HG03095 (cell line): ENCODE data around the gene POLRMT.
"Not testable (repeated sequence)": the region's sequence is repeated elsewhere in the genome, so short reads cannot be mapped to it uniquely, and the experiment has no call there.

Experiments used
- ATAC-seq: cut with Tn5 transposase; IDR thresholded peaks from one replicate; pipeline ENCODE4 v1.9.1; 2021; ENCODE audit warnings: moderate library complexity; ENCODE audit not compliant: unreplicated experiment

The POLRMT gene

DNA sequence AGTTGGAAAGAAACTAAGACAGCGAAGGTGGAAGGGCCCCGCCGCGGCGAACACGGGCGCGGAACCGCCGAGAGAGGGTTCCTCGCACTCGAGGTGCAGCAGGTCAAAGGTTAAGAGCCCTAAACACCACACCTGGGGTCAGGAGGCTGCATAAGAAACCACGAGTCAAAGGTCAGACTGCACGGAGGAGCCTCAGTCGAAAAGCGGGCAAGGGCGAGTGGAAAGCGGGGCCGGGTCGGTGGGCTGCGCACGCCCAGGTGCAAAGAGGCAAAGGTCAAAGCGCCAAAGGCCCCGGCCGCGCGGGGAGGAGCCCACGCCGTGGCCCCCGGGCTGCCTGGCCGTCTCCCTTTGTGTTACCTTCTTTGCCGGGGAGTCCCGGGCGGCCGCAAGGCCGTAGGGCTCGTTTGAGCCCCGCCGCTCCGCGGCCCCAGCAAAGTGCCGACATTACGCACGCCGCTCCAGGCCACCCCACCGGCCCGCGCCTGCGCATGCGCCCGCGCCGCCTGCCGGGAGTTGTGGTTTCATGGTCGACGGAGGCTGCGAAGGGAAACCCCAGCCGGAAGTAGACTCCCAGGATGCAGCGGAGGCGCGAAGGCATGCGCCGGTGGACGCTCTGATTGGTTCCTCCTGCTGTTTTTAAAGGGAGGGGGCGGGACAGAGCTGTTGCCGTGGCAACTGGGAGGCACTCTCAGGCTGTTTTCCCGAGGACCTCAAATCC, at the start of gene POLRMT:
Gene POLRMT, minus strand, starts transcription at position 470 of the 718 bp plus-strand sequence. Its CDS starts 25 bp downstream, at position 445.
- peak; percentile 51 for ATAC-seq

DNA sequence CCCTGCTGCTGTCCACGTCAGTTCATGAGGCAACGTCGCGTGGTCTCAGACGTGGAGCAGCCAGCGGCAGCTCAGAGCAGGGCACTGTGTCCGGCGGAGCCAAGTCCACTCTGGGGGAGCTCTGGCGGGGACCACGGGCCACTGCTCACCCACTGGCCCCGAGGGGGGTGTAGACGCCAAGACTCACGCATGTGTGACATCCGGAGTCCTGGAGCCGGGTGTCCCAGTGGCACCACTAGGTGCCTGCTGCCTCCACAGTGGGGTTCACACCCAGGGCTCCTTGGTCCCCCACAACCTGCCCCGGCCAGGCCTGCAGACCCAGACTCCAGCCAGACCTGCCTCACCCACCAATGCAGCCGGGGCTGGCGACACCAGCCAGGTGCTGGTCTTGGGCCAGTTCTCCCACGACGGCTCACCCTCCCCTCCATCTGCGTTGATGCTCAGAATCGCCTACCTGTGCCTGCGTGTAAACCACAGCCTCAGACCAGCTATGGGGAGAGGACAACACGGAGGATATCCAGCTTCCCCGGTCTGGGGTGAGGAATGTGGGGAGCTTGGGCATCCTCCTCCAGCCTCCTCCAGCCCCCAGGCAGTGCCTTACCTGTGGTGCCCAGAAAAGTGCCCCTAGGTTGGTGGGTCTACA, 49.5 kb upstream of the POLRMT start:
- no peak for ATAC-seq

DNA sequence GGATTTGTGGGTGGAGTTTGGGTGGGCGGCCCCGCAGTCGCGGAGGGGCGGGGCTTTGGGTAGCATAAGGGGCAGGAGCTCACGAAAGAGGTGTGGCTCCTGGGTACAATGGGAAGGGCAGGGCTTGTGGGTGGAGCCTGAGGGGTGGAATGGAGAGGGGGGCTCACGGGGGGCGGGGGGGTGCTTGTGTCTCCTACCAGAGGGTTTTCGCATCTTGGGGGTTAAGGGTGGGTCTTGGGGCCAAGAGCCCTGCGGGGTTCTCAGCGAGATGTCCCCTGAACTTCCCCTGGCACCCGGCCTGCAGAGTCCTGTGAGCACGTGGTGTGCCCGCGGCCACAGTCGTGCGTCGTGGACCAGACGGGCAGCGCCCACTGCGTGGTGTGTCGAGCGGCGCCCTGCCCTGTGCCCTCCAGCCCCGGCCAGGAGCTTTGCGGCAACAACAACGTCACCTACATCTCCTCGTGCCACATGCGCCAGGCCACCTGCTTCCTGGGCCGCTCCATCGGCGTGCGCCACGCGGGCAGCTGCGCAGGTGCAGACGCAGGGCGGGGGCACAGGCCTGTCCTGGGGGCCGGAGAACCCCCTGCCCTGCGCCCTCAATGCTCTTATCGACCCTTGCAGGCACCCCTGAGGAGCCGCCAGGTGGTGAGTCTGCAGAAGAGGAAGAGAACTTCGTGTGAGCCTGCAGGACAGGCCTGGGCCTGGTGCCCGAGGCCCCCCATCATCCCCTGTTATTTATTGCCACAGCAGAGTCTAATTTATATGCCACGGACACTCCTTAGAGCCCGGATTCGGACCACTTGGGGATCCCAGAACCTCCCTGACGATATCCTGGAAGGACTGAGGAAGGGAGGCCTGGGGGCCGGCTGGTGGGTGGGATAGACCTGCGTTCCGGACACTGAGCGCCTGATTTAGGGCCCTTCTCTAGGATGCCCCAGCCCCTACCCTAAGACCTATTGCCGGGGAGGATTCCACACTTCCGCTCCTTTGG, 48.0 kb upstream of the POLRMT start:
- ATAC-seq: no peak

DNA sequence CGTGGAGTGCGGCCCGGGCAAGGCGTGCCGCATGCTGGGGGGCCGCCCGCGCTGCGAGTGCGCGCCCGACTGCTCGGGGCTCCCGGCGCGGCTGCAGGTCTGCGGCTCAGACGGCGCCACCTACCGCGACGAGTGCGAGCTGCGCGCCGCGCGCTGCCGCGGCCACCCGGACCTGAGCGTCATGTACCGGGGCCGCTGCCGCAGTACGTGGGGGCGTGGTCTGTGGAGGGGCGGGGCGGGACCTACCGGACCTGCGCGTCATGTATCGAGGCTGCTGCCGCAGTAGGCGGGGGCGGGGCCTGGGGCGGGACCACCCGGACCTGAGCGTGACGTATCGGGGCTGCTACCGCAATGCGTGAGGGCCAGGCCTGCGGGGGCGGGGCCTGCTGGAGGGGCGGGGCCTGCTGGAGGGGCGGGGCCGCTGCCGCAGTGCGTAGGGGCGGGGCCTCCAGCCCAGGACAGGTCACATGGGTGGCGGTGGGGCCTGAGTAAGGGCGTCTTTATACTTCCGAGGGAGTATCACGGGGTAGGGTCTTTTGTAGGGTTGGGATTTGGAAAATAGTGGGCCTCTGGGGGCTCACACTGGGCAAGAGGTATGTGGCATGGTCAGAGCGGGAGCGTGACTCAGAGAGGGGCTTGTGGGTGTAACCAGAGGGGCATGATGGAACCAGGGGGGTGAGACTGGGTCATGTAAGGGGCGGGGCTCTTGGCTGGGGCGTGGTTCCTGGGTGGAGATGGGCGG, 47.1 kb upstream of the POLRMT start:
- ATAC-seq: peak; percentile 51

DNA sequence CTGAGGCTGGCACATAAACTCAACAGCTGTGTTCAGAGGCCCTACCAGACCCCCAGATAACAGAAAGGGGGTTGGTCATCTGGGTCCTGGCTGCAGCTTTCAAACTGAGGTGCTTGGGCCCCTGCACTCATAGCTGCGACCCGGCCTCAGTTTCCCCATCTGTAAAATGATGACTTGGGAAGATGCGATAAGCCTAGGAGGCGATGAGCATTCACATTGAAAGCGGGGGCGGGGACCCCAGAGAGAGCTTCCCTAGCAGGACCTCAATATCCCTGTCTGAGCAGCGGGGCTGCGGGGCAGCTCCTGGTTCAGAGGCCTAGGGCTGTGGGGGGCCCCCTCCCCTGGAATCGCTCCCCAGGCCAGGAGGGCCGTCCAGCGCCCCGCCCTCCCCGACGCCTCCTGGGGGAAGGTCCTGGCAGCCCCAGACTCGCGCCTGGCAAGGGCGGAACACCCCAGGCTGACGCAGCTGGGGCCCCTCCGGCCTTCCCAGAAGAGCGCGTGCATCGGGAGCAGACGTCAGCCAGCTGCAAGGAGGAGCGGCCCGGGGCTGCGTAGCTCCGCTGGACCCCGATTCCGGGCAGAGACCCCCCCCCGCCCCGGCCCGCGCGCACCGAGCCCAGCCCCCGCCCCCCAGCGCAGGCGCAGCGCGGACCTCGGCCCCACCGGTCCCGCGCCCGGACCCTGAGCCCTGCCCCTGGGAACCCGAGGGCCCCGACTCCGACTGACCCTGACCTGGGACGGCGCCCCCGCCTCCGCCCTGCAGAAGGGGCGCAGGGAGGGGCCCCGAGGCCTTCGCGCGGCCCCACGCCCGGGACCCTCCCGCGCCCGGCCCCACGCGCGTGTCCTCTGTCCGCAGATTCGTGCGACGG, 46.3 kb upstream of the POLRMT start:
- peak; percentile 8 for ATAC-seq

DNA sequence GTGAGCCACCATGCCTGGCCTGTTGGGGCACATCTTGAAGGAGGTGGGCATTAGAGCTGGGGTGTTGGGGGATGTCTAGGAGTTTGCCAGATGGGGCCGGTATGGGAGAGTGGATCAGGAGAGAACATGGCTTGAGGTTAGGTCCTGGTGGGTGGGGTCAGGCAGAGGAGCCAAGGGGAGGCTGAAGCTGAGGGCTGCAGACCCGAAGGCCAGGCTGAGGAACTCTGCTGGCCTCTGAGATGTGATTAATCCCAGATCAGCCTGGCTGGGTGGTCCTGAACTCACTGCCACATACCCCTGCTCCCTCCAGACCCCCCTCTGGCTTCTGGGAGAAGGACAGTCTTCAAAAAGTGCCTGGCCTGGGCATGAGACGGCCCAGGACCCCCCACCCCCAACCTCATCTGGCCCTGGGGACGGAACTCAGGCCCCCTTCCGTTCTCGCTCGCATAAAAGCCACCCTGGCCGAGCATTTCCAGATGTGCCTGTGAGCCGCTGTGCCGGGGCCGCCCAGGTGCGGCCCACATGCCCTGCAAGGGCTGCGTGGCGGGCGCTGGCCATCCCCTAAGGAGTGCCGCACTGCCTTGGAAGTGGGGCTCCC, 45.6 kb upstream of the POLRMT start:
- ATAC-seq: no peak

DNA sequence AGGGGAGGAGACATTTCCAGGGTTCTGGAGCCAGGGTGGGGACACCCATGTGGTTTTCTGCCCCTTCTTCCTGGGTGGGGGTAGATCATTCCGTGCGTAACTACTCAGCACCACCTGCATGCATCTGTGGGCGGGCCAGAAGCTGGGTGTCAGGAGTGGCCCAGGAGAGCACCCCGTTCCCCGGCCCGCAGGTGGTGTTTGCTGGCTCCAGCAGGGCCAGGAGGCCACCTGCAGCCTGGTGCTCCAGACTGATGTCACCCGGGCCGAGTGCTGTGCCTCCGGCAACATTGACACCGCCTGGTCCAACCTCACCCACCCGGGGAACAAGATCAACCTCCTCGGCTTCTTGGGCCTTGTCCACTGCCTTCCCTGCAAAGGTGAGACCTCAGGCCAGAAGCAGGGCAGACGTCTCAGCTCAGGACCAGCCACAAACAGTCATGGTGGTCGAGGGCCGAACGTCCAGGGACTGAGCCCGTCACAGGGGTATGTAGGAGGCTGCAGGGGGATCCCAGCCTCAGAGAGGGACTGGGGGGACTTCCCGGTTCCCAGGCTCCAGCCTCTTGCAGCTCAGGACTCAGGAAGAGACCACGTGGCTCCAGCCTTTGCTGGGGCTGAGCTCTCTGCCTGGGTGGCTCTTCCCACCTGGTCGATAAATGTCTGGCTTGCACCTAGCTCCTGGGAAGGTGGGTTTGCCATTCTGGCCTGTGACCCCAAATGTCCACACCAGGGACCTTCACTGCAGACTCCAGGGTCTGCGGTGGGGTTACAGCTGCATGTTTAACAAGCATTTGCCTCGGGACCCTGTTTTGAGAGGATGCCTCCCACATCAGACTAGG, 44.5 kb upstream of the POLRMT start:
- no peak for ATAC-seq

DNA sequence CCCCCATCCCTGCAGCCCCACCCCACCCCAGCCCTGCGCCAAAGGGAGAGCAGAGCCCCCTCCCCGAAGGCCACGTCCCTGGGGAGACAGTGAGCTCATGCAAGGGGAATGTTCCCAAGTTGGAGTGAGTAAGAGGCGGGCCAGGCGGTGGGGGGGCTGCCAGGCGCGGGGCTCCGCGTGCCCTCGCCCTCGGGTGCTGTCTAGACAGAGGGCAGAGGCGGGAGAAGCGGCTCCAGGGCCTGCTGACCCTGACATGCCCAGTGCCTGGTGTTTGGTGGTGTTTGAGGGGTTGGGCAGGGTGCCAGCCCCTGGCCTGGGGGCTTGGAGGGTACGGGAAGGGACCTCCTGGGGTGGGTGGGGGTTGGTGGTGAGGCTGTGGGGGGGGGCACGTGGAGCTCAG, 43.9 kb upstream of the POLRMT start:
- ATAC-seq: no peak

DNA sequence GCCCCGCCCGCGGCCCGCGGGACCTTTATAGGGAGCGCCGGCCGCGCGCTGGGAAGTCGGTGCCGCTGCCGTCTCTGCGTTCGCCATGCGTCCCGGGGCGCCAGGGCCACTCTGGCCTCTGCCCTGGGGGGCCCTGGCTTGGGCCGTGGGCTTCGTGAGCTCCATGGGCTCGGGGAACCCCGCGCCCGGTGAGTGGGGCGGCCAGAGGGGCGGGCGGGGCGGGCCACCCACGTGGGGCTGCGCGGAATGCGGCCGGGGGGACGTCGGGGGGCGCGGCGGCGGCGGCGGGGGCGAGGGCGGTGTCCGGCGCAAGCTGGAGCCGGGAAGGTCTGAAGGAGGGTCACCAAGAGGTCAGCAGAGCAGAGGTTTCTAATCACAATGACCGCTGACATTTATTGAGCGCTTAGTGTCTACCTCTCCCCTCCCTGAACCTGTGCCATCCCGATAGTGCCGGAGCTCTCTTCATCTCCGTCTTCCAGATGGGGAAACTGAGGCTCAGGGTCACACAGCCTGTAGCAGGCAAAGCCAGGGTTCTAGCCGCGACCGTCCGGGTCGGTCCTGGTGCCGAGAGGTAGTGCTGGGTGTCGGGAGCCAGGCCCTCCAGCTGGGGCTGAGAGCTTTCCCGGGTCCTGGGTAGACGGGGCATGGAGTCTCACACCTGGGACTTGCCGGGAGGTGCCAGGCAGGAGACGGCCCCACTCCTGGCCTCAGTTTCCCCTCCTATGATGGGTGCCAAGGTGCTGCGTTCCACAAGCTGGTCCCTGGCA, 43.2 kb upstream of the POLRMT start, which contains the start of gene FSTL3:
Gene FSTL3, plus strand, starts transcription at position 54 of the 767 bp plus-strand sequence. Its CDS starts 32 bp downstream, at position 86.
- ATAC-seq: no peak

DNA sequence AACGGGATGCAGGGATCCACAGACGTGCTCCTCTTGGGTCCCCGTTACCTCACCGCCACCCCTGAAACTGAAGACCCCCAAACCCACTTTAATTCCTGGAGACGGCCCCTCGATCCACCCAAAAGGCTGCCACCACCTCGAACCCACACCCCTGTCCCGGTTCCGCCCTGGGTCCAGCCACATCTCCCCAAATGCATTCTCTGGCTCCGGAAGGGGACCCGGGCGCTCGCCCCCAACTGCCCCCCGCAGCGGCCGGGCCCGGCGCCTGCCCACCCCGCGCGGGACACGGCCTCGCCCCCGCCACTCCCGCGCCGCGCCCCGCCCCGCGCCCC, 42.6 kb upstream of the POLRMT start:
- ATAC-seq: no peak

DNA sequence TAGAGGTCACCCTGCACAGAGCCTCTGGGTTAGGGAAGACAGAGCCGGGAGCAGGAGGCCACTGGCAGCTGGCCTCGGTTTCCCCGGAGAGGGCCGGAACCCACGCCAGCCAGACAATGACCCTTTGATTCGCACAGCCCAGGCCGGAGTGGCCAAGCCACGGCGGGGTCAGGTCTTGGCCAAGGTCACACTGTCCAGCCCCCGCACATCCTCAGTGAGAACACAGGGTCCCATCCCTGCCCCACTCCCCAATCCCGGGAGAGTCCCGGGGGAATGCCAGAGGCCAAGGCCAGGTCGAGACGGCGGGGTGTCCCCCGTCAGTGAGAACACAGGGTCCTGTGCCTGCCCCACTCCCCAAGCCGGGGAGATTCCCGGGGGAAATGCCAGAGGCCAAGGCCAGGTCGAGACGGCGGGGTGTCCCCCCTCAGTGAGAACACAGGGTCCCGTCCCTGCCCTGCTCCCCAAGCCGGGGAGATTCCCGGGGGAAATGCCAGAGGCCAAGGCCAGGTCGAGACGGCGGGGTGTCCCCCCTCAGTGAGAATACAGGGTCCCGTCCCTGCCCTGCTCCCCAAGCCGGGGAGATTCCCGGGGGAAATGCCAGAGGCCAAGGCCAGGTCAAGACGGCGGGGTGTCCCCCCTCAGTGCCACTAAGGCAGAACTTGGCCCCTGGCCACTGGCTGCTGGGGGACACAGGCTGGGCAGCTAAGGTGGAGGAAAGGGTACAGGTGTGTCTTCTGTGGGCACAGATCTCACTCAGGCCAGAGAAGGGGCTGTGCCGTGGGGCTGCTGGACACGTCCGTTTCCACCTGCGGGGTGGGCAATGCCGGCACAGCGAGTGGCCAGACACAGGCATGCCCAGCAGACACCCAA, 41.2 kb upstream of the POLRMT start:
- ATAC-seq: no peak

DNA sequence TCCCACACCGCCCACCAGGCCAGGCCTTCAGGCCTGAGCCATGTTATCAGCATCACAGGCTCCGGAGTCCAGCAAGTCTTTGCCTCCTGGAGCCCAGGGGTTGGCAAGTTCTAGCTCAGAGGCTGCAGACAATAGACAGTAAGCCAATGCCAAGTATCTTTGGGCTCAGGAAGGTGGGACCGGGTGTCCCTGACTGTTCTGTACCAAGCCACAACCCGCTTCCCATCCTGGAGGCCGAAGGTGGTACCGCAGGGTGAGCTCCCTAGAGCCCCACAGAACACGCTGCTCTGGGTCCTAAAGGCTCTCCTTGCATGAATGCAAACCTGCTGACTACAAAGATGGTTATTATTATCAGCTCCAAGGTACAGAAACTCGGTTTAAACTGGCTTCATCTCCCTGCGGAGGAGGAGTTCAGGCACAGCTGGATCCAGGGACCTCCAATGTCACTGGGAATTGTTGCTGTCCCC, 37.3 kb upstream of the POLRMT start:
- ATAC-seq: no peak

DNA sequence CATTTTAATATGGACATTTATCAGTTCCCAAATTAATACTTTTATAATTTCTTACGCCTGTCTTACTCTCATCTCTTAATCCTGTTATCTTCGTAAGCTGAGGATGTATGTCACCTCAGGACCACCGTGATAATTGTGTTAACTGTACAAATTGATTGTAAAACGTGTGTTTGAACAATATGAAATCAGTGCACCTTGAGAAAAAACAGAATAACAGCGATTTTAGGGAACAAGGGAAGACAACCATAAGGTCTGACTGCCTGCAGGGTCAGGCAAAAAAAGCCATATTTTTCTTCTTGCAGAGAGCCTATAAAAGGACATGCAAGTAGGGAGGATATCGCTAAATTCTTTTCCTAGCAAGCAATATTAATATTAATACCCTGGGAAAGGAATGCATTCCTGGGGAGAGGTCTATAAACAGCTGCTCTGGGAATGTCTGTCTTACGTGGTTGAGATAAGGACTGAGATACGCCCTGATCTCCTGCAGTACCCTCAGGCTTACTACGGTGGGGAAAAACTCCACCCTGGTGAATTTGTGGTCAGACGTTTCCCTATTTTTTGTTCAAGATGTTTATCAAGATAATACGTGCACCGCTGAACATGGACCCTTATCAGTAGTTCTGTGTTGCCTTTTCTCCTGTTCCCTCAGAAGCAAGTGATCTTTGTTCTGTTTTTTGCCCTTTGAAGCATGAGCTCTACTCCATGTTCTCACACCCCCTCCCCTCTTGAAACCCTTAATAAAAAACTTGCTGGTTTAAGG, 35.5 kb upstream of the POLRMT start:
- ATAC-seq: not testable (repeated sequence)

DNA sequence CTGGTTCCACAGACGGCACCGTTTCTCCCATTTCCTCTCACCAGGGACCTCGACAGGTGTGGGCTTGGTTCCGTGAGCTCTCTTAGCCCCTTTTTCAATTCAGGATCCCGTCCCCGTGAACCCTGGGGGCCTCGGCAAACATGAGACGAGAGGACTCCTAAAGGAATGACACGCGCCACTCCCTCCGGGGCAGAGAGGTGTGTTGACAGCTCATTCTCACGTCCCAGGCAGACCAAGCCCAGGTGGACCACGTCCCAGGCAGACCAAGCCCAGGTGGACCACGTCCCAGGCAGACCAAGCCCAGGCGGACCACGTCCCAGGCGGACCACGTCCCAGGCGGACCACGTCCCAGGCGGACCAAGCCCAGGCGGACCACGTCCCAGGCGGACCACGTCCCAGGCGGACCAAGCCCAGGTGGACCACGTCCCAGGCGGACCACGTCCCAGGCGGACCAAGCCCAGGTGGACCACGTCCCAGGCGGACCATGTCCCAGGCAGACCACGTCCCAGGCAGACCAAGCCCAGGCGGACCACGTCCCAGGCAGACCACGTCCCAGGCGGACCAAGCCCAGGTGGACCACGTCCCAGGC, 33.7 kb upstream of the POLRMT start:
- ATAC-seq: not testable (repeated sequence)

DNA sequence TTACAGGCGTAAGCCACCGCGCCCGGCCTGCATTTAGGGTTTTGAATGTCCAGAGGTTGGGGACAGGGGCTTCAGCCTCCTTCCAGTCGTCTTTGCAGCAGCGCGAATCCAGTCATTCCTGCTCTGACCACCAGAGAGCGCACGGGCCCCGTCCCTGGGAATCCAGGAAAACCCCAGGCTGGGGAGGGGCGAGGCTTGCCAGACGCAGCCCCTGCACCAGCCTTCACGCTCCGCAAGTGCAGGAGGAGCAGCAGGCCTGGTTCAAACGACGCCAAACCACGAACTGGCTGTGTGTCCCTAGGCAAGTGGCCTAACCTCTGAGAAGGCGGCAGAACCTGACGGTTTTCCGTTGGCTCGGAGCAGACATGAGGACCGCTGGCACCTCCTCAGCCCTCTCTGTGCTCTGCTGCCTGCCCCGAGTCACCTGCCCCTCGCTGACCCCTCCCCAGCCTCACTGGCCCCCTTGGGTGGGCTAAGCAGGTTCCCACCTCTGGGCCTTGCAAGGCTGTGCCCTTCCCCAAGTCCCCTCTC, 31.6 kb upstream of the POLRMT start:
- no peak for ATAC-seq
